HG03575 (cell line): ENCODE data around the gene ATP6V0B.

Source experiments
- ATAC-seq: cut with Tn5 transposase; IDR thresholded peaks from one replicate; pipeline ENCODE4 v1.9.1; 2021; ENCODE audit not compliant: unreplicated experiment, insufficient number of reproducible peaks, low FRiP score; ENCODE audit errors: extremely low read depth

The ATP6V0B gene

GRCh38 chr1:43944860-43945259 lies 29.9 kb upstream of the ATP6V0B start:
- no peak for ATAC-seq

GRCh38 chr1:43945674-43946235 lies 29.0 kb upstream of the ATP6V0B start:
- no peak for ATAC-seq

- ATAC-seq, result peak; percentile 68
These were observed 28.3 kb upstream of the ATP6V0B start, which contains the start of gene IPO13 for GRCh38 chr1:43946236-43947060. IPO13 (plus strand) TSS chr1:43946950; CDS start chr1:43947601, 651 bp downstream.

GRCh38 chr1:43947061-43947873 lies 27.5 kb upstream of the ATP6V0B start:
- no peak for ATAC-seq

GRCh38 chr1:43947874-43948437 lies 26.8 kb upstream of the ATP6V0B start:
- ATAC-seq, result no peak

GRCh38 chr1:43949678-43950077 lies 25.1 kb upstream of the ATP6V0B start:
- ATAC-seq, result no peak

GRCh38 chr1:43951021-43951985 lies 23.5 kb upstream of the ATP6V0B start:
- ATAC-seq, result no peak

- ATAC-seq, result no peak
These were observed 21.9 kb upstream of the ATP6V0B start for GRCh38 chr1:43952731-43953346.

GRCh38 chr1:43953361-43953760 lies 21.4 kb upstream of the ATP6V0B start:
- no peak for ATAC-seq

- ATAC-seq, result no peak
These were observed 20.7 kb upstream of the ATP6V0B start for GRCh38 chr1:43954036-43954435.

GRCh38 chr1:43956234-43956633 lies 18.5 kb upstream of the ATP6V0B start:
- no peak for ATAC-seq

- no peak for ATAC-seq
These were observed 17.2 kb upstream of the ATP6V0B start for GRCh38 chr1:43957407-43958040.

- ATAC-seq, result no peak
These were observed 16.2 kb upstream of the ATP6V0B start for GRCh38 chr1:43958351-43959255.

- ATAC-seq, result no peak
These were observed 14.0 kb upstream of the ATP6V0B start for GRCh38 chr1:43960798-43961197.

- ATAC-seq, result no peak
These were observed 13.1 kb upstream of the ATP6V0B start for GRCh38 chr1:43961692-43962091.

GRCh38 chr1:43962324-43962723 lies 12.4 kb upstream of the ATP6V0B start:
- ATAC-seq, result no peak

- no peak for ATAC-seq
These were observed 11.8 kb upstream of the ATP6V0B start for GRCh38 chr1:43963006-43963405.
